Measurements from ENCODE around the gene CFTR.
"Not testable (repeated sequence)": the region's sequence is repeated elsewhere in the genome, so short reads cannot be mapped to it uniquely, and the experiment has no call there.

Gene CFTR

DNA sequence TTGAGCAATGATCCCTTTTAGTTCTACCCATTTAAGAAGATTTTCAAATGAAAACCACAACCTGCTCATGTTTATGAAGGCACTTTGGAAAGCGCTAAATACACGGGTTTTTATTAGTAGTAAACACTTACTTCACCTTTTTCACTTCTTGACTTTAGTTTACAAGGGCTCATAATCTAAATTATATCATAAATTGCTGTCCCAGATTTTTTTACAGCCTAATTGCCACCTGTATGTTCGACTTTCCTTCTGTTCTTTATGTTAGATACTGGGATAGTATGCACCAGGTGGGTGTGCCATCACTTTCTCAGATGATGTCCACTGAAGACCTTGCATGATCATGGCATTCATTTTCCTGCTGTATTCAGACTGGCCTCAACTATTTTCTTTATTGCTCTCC lies 22.5 kb downstream of the CFTR start:
- no peak for DNase-seq (ENCODE audit: low spot score)

DNA sequence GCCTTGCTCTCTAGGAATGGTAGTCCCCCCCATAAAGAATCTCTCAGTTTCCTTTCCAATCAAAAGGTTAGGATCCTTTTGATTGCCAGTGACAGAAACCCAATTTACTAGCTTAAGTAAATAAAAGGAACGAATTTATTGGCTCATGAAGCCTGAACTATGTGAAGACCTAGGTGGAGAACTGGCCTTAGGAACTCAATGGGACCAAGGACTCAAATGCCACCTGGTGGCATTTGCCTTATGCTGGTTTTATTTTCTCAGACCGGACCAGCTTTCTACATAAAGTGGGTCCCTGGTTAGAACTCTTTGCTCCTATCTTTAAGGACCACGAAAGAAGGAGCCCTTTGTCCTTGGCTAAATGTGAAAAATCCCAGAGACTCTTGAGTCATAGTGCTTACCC lies 25.4 kb downstream of the CFTR start:
- no peak for DNase-seq (ENCODE audit: low spot score)

DNA sequence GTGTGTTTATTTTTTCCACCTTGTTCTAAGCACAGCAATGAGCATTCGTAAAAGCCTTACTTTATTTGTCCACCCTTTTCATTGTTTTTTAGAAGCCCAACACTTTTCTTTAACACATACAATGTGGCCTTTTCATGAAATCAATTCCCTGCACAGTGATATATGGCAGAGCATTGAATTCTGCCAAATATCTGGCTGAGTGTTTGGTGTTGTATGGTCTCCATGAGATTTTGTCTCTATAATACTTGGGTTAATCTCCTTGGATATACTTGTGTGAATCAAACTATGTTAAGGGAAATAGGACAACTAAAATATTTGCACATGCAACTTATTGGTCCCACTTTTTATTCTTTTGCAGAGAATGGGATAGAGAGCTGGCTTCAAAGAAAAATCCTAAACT lies 28.9 kb downstream of the CFTR start:
- no peak for DNase-seq (ENCODE audit: low spot score)

- not testable (repeated sequence) for DNase-seq (ENCODE audit: low spot score)
These were observed 37.4 kb downstream of the CFTR start for GRCh38 chr7:117517194-117517593.

- DNase-seq (ENCODE audit: low spot score) = no peak
These were observed 50.6 kb downstream of the CFTR start for GRCh38 chr7:117530390-117530789.

- DNase-seq (ENCODE audit: low spot score) = no peak
These were observed 51.9 kb downstream of the CFTR start for GRCh38 chr7:117531595-117532244.

GRCh38 chr7:117538053-117538452 lies 58.2 kb downstream of the CFTR start:
- DNase-seq (ENCODE audit: low spot score) = no peak

GRCh38 chr7:117544061-117544460 lies 64.2 kb downstream of the CFTR start:
- DNase-seq (ENCODE audit: low spot score) = no peak

GRCh38 chr7:117548035-117548434 lies 68.2 kb downstream of the CFTR start:
- no peak for DNase-seq (ENCODE audit: low spot score)

DNA sequence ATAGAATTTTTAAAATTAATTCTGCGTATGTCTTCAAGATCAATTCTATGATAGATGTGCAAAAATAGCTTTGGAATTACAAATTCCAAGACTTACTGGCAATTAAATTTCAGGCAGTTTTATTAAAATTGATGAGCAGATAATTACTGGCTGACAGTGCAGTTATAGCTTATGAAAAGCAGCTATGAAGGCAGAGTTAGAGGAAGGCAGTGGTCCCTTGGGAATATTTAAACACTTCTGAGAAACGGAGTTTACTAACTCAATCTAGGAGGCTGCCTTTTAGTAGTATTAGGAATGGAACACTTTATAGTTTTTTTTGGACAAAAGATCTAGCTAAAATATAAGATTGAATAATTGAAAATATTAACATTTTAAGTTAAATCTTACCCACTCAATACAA lies 70.8 kb downstream of the CFTR start:
- no peak for DNase-seq (ENCODE audit: low spot score)

DNA sequence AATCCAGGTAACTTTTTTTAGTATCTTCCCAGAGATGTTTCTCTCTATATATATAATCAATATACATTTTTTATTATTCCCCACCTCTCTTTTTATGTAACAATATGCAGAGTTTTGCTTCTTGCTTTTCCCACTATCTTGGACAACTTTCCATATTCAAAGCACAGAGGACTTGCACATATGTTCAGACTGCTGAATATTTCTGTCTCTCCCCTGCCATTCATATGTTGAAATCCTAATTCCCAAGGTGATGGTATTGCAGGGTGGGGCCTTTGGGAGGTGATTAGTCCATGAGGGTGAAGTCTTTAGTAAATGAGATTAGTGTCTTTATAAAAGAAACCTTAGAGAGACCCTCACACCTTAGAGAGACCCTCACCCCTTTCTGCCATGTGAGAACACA lies 72.8 kb downstream of the CFTR start:
- DNase-seq (ENCODE audit: low spot score) = no peak

DNA sequence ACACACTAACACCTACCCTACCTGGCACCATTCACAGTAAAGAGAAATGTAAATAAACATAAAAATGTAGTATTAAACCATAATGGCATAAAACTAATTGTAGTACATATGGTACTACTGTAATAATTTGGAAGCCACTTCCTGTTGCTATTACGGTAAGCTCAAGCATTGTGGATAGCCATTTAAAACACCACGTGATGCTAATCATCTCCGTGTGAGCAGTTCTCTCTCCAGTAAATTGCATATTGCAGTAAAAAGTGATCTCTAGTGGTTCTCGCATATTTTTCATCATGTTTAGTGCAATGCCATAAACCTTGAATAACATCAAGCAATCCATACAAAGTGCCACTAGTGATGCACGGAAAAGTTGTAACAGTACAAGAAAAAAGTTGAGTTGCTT lies 75.4 kb downstream of the CFTR start:
- no peak for DNase-seq (ENCODE audit: low spot score)

DNA sequence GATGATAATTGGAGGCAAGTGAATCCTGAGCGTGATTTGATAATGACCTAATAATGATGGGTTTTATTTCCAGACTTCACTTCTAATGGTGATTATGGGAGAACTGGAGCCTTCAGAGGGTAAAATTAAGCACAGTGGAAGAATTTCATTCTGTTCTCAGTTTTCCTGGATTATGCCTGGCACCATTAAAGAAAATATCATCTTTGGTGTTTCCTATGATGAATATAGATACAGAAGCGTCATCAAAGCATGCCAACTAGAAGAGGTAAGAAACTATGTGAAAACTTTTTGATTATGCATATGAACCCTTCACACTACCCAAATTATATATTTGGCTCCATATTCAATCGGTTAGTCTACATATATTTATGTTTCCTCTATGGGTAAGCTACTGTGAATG lies 79.6 kb downstream of the CFTR start:
- no peak for DNase-seq (ENCODE audit: low spot score)

DNA sequence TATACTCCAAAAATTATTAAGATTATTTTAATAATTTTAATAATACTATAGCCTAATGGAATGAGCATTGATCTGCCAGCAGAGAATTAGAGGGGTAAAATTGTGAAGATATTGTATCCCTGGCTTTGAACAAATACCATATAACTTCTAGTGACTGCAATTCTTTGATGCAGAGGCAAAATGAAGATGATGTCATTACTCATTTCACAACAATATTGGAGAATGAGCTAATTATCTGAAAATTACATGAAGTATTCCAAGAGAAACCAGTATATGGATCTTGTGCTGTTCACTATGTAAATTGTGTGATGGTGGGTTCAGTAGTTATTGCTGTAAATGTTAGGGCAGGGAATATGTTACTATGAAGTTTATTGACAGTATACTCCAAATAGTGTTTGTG lies 80.2 kb downstream of the CFTR start:
- no peak for DNase-seq (ENCODE audit: low spot score)

GRCh38 chr7:117562759-117563158 lies 82.9 kb downstream of the CFTR start:
- DNase-seq (ENCODE audit: low spot score) = no peak

DNA sequence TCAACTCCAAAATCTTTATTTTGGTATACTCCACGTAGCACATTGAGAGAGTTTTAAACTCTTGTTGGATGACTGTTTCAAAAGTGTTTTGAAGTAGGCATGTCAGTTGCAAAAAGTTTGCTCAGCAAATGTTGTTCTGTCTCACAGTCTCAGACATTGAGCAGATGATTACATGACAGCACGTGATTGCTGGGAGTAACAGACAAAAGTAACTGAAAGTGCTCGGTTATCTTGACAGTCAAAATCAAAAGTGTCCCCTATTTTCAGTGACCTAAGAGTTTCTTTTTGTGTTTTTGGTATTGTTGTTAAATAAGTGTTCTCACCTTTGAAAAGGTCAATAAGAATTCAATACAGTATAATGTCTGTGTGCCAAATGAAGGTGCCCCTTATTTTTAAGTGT lies 84.3 kb downstream of the CFTR start:
- DNase-seq (ENCODE audit: low spot score) = no peak

DNA sequence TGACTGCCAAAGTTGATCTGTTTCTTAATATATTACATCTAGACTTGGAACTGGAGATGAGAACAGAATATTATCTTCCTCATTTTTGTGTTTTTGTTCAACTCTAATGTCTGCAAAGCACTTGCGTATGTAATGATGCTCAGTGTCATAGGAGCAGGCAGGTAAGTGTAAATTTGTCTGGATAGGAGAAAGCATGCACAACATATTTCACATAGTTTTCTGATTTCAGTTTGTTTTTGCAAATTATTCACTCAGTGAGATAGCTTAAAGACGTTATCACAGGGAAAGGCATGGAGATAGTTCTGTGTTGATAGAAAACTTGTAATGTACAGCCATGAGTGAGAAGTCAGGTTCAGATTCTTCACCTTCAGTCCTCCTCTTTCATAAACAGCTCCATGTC lies 84.8 kb downstream of the CFTR start:
- DNase-seq (ENCODE audit: low spot score) = no peak

DNA sequence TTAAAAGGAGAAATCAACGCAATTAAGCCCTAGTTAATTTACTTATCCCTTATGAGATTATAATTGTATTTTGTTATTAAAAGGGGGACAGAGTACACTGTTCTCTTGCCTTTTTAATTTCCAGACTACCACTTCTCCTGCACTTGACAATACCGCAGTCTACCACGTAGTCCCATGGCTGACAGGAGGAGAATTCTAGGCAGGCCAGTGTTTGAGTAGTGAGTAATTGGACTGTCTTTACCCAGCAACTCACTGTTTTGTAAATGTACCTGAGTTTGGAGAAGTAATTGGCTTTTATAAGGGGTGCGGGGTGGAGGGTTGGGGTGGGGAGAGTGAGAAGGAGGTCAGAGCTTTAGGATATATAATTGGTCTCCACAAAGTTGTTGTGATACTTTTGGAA lies 85.4 kb downstream of the CFTR start:
- DNase-seq (ENCODE audit: low spot score) = no peak

DNA sequence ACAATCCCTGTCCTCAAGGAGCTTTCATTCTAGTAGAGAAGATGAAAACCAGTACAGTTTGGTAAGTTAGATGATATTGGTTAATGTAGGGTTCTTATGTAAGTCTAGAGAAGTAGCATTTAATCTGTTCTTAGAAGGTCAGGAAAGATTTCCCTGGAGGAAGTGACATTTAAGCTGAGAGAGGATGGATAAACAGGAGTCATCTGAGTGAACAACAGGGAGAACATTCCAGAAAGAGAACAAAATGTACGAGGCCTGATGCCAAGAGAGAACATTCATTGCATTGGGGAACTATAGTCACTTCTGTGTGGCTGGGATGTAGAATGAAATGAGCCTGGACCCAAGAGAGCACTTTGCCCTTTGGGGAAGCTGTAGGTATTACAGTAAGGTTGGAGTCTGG lies 88.0 kb downstream of the CFTR start:
- DNase-seq (ENCODE audit: low spot score) = no peak

DNA sequence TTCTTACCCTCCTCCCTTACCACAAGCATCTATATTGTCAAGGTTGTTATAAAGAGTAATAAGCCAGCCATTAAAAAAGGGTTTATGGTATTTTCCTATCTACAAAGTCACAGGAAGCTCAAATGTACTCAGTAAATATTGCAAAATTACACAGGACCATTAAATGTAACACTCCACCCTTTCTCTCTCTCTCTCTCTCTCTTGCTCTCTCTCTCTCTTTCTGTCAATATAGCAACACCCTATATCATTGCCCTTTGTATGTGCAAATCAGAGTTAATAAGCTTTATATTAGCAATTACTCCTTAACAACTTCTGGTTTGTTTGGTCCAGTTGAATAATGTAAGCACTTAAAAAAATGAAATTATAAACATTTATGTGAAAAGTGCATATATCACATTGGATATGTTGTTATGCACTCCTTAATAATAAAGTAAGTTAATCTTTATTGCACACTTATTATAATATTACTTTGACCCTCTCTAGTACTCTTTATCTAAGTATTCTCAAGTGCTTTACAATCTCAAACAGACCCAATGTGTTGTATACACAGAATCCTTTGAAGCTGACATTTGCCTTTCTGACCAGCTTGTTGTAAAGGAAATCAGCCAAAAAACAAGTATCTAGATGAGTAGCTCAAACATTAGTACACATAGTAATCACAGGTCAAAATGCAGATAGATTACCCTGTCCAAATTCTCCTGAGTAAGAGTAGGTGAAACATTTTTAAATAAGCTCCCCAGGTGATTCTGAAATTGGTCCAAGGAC lies 93.2 kb downstream of the CFTR start:
- no peak for DNase-seq (ENCODE audit: low spot score)

DNA sequence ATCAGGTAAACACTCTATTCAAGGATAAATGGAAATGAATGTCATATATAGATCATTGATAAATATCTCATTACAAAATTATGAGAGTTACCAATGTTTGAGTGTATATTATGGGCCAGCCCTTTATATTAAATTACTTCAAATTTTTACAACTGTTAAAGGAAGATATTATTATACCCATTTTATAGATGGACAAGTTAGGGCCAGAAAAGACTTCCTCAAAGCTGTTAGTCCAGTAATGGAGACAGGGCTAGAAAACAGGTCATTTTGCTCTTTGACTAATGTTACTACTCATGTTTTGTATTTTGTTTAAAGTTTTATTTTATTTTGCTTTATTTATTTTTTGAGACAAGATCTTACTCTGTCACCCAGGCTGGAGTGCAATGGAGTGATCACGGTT lies 101.6 kb downstream of the CFTR start:
- no peak for DNase-seq (ENCODE audit: low spot score)

DNA sequence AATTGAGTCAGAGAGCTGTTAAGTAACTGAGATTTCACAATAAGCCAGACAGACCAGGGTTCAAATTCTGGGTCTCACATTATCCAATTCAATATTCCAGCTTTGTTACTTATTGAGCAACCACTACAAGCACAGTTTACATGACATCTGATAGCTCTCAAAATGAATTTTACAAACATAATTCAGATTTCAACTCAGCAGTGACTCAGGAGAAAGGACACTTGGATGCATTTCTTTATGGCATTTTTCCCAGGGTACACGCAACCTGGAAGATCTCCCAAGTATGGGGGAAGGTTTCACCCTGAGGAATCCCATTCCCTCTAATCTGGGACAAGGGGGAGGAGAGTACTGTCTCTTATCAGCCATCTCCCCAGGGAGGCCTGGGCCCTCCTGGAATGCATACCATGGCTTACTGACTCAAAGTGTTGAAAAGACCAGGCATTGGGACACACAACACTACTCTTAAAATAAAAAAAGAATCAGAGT lies 102.4 kb downstream of the CFTR start:
- no peak for DNase-seq (ENCODE audit: low spot score)

DNA sequence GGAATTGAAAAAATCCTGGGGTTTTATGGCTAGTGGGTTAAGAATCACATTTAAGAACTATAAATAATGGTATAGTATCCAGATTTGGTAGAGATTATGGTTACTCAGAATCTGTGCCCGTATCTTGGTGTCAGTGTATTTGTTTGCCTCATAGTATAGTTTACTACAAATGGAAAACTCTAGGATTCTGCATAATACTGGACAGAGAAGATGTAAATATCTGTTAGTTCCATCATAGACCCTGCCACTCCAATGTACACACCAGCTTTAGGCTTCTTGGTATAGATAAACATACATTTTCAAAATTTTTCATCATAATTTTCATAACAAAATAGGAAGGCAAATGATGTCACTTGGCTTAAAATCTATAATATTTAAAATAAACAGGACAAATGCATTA lies 108.1 kb downstream of the CFTR start:
- DNase-seq (ENCODE audit: low spot score) = no peak

- DNase-seq (ENCODE audit: low spot score) = no peak
These were observed 108.5 kb downstream of the CFTR start for GRCh38 chr7:117588352-117588794.
